IPS DF 4.7 (cell line): ENCODE results near the gene GALNT14.
"Not testable (repeated sequence)": the region's sequence is repeated elsewhere in the genome, so short reads cannot be mapped to it uniquely, and the experiment has no call there.

ENCODE experiments used
- DNase-seq: peaks from one replicate; pipeline ENCODE4 v3.0.0-alpha.2; 2013; ENCODE audit warnings: low spot score; ENCODE audit errors: extremely low read depth

GALNT14 gene

DNA sequence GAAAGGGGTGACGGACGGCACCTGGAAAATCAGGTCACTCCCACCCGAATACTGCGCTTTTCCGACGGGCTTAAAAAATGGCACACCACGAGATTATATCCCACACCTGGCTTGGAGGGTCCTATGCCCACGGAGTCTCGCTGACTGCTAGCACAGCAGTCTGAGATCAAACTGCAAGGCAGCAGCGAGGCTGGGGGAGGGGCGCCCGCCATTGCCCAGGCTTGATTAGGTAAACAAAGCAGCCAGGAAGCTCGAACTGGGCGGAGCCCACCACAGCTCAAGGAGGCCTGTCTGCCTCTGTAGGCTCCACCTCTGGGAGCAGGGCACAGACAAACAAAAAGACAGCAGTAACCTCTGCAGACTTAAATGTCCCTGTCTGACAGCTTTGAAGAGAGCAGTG lies 233.8 kb downstream of the GALNT14 start:
- not testable (repeated sequence) for DNase-seq

DNA sequence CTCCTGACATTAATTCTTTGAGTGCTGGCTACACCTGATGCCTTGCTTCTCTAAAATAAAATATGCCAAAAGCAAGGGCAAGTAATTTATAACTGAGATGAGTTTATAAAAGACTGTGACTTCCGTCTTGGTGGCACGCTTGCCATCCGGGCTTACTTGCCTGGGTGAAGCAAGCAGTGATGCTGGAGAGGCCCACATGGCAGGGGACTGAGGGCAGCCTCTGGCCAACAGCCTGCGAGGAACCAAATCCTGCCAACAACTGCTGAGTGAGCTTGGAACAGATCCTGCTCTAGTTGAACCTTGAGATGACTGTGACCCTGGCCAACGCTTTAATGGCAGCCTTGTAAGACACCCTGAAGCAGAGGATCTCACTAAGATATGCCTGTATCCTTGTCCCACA lies 234.9 kb downstream of the GALNT14 start:
- DNase-seq: no peak

DNA sequence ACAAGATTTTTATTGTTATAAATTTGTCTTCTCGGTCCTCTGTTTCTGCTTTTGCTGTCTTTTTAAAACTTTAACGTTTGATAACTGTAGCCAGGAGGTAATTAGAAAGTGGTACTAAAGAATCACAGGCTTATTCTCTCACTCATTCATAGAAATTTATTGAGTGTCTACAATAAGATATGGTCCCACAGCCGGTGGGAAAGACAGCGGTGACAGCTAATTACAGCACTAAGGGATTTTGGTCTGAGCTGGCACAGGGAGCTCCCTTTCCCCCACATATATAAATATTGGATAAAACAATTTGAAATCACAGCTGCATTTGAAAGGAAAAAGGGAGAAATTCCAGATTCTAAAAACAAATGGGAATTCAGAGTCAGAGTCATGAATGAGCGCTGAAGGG lies 237.9 kb downstream of the GALNT14 start:
- no peak for DNase-seq

DNA sequence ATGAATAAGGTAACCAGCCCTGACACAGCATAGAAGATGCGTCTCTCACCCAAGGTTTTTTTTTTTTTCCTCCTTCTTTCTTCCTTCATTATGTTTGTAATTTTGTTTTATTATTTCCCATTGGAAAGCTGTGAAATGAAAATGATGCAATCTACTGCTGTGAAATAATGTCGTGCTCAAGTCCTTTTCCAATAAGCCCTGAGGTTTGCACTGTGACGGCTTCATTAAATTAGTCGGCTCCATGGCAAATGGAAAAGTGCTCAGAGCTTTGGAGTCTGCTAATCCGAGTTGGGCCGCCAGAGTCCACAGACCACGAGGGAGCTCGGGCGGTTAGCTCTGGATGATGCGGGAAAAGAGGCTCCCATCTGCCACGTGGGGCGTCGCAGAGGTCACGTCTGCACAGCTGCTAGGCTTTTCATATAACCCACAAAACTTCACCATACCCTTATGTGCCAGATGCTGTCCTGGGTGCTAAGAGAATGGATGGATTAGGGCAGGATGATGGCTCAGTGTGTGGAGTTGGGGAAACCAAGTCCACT lies 238.7 kb downstream of the GALNT14 start:
- no peak for DNase-seq

DNA sequence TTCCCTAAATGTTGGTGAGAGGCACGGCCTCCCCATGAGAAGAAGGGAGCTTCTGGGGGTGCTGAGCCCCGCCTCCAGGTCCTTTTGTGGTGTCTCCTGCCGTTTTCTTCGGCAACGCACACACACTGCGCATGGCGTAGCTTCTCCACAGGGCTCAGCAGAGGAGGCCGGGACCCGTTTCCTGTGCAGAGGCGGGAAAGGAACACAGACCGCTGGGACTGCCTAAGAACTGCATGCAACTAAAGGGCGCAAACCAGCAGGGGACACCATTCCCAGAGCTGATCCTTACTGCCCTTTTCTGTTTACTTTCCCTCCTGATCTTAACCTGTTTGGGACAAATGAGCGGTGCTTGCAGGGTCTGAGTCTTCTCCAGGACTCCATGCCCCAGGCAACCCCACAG lies 240.7 kb downstream of the GALNT14 start:
- DNase-seq: no peak

DNA sequence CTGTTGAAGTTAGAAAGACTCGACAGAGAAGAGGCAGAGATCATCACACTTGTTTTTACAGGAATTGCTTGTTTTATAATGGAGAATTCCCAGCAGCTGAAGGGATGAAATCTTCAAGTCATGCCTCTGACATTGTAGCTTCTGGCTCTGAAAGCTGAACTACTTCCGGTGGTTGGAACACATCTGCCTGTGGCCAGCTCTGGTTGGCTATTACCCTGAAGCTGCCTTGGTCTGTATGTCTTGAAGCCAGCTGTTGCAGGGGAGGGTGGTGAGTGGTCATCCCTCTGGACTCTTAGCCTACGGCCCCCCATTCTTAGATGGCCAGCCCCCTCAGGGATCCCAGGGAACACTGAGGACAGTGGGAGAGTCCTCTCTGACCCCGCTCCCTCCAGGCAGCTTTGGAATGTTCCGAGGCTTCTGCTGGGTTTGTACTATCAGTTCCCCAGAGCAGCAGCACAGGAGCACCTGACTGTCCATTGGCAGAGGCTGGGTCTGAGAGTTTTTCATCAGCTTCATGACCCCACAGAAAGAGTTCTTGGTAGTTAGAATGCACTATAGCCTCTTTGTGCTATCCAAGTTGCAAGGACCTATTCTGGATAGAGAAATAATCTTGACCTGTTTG lies 243.6 kb downstream of the GALNT14 start:
- no peak for DNase-seq

DNA sequence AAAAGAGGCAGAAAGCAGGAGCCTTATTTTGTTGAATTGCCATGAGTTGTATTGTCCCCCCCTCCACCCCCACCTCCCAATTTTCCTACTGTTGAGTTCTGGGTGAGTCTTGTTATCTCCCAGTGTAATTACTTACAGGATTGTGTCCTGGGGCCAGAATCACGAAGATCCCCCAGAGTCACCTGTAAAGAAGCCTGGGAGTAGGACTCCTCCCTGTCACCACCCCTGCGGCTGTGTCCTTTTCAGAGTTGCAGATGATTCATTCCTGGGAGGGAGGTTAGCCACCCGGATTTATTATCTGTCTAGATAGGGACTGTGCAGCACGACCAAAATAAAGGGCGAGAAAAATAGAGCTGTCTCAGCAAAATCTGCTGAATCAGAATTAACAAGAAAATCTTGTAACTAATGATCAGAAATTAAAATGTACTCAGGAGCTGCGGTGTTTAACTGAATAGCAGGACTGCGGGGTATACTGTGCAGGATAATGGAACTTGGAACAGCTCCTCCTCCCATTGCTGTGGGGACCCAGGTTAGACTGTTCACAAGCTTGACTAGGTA lies 249.3 kb downstream of the GALNT14 start:
- no peak for DNase-seq

DNA sequence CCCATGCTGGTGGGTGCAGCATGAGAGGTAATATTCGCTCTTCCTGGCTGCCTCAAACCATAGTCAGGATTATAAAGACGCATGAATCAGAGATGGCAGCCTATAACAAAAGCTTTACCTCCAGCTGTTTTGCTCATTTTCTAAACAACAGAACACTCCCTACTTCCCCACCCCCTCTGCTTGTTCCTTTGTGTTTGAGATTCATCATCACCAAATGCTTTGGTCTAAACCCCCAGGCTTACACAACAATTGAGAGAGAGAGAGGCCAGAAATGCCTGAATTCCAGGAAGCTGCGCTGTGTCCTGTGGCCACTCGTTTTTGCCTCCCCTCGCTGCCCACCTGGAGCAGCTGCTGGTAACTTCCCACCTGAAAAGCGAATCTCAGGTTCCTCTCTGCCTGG lies 252.2 kb downstream of the GALNT14 start:
- peak; percentile 51 for DNase-seq

DNA sequence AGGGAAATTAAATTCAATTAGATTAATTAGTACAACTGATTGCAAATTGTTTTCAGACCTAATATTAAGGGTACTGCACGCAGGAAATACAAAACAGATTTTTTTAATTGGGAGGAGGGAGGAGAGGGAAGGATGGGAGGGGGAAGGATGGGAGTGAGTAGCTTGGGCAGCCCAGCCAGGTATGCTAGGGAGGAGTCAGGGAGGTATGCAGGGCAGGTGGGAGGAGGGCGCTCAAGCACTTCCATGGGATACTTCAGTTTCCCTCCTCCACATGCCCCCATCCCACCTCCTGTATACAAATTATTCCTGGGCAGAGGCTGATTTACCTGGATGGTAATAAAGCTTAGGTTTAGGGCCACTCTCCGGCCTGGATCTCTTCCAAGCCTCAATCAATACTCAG lies 254.4 kb downstream of the GALNT14 start:
- DNase-seq: no peak

DNA sequence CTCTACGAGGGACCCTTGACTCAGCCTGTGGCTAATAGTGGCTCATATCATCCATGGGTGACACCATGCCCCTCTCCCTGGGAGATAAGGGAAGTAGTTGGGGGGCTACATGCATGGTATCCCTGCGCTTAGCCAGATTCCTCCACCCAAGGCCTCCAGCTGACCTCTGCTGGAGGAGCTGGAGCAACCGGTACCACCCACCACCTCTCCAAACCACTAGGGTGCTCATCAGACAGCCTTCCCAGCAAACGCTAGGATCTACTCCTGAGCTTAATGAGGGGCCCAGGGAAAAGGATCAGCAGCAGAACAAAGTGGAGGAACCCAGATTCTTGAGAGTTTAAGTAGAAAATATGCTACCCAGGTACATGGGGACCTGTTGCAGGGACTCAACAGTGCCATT lies 255.1 kb downstream of the GALNT14 start:
- DNase-seq: no peak

DNA sequence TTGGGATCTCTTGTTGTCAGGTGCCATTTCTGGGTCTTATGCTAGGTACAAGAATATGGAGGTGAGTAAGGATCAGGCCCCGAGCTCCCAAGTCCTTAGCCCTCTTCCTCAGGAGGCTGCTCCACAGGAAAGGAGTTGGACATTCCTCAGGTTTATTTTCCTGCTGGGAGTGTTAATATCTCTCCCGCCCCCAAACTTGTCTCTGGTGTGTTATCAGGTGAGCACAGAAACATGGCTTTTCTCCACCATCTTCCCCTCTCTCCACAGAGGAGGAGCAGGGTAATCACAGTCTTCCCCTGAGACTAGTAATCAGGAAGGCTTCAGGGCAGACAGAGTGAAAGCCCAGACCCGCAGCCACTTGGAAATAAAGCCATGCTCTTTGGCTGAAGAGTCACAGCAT lies 257.7 kb downstream of the GALNT14 start:
- no peak for DNase-seq

DNA sequence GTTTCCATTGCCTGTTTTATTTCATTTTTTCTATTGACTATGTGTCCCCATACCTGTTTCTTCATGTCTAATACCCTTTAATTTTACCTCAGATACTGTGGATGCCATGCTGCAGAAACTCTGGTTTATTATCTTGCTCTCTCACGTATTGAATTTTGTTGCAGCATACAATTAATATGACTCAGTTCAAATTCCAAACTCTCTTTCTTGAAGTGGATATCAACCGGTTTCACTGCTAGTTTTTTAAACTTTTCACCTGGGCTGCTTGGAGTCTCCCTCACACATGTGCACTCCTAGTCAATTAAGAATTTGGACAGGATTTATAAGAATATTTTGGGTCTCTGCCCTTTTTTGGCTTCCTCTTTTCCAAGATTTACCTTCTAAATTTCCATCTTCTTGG lies 260.4 kb downstream of the GALNT14 start:
- no peak for DNase-seq

DNA sequence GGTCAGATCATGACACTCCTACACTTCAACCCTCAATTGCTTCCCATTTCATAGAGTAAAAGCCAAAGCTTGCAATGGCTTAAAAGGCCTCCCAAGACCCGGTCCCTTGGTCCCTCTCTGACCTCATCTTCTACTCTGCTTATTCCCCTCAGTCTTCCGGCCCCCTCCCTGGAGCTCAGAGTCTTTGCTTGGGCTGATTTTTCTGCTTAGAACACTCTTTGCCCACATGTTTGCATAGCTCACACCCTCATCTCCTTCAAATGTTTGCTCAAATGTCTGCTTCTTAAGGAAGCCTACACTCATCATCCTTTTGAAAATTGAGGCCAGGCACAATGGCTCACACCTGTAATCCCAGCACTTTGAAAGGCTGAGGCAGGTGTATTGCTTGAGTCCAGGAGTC lies 265.4 kb downstream of the GALNT14 start:
- DNase-seq: no peak

DNA sequence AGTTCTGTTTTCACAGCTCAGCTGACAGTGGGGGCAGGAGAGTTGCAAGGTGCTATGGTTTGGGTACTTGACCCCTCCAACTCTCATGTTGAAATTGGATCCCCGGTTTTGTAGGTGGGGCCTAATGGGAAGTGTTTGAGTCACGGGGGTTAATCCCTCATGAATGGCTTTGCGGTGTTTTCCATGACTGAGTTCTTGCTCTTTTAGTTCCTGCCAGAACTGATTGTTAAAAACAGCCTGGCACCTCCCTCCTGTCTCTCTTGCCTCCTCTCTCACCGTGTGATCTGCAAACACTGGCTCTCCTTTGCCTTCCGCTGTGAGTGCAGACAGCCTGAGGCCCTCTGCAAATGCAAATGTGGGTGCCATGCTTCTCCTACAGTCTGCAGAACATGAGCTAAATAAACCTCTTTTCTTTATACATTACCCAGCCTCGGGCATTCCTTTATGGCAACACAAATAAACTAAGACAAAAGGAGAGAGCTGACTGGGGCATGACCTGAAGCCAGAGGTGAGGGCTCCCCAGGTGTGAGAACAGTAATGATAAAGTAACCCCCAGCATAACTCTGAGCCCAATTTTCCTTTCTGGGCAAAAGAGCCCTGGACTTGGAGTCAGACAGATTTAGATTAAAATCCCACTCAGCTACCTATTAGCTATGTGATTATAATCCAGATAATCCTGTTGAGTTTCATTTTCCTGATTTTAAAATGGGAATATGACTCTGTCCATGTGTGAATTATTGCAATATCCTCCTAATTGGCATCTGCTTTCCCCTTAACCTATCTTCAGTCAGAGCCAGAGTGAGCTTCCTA lies 266.1 kb downstream of the GALNT14 start:
- DNase-seq: no peak

DNA sequence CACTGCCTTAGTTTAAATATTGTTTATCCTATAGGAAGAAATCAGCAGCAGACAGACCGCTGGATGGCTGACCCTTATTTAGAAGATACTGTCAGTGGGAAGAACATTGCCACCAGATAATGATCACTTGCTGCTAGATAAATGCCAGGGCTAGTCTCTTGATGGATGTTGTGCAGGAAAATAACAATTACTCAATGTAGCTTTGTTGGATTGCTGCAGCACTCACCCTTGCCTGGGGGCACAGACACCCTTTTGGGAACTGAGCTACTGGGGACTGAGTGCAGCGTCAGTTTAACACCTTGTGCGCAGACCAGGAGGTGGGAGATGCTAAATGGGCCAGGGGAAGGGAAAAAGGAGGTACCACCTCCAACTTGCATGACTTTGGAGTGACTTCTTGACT lies 266.8 kb downstream of the GALNT14 start:
- no peak for DNase-seq

DNA sequence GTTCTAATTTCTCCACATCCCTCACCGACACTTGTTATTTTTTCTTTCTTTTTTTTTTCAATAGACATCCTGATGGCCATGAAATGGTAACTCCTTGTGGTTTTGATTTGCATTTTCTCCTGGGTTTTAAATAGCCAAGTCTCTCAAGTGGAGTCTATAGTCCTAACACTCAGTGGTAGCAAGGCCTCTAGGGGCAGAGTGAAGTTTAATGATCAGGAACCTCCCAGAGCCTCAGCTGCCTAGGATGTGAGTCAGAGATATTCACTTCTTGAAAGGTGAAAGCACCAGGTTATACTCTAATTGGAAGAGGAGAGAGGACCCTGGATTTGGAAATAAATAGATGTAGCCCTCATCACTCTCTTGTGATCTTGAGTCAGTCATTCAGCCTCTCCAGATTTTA lies 268.3 kb downstream of the GALNT14 start:
- no peak for DNase-seq

DNA sequence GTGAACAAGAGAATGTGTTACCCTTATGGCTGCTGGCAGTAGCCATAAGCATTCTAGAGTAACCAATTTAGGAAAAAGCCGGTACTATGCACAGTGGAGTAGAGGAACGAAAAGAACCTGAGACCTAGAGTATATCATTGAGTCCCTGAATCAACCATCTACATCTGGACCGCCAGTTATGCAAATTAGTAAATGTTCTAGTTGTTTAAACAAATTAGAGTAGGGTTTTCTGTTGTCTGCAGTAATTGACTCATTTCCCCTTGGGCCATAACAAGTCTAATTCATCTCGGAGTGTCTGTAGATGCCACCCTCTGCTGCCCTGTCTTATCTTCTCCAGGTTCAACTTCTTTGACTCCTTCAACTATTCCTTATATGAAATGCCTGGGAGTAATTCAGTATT lies 270.9 kb downstream of the GALNT14 start:
- no peak for DNase-seq

DNA sequence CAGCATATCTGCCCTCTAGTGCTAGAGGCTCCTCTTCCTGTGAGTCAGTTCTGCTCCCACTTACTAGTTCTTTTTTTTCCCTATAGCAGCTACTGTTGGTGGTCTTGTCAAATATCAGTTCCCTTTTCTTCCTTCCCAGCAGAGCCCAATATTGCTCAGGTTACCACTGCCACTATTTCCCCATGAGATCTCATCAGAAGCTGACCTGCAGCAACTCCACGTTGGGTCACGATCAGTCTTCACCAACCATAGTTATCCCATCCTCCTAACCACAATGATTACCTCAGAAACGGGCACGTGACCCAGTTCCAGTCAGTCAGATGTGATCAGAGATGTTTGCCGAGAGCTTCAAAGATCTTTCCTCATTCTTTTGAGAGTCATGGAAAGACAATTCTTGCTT lies 271.3 kb downstream of the GALNT14 start:
- no peak for DNase-seq

DNA sequence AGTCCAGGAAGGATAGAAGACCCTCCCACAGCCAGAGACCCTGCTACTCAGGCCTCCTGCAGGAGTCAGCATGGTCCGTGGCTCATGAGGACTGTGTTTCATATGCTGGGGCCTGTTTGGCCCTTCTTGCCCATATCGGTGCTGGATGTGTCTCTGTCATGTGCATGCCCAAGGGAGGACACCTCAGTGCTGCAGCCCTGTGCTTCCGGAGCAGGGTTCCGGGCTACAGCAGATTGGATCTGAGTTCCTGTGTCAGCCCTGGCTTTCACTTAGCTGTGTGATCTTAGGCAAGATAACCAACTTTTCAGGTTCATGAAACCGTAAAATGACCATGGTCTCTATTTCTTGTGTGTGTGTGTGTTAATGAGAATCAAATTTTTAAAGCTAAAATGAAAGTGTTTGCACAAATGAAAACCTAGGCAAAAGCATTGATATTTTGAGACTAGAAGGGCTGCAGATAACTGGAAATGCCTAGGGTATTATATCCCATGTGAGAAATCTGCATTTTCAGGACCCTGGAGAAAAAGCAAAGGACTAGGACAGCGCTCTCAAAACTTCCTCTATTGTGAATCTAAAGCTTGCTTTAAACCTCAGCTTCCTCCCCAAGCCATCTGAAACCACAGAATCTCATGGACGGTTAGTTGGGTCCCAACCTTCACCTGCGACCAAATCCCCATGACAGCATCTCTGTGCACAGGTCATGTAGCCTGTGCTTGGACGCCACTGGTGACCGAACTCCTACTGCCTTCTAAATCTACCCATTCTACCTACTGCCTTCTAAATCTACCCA lies 272.2 kb downstream of the GALNT14 start:
- no peak for DNase-seq

DNA sequence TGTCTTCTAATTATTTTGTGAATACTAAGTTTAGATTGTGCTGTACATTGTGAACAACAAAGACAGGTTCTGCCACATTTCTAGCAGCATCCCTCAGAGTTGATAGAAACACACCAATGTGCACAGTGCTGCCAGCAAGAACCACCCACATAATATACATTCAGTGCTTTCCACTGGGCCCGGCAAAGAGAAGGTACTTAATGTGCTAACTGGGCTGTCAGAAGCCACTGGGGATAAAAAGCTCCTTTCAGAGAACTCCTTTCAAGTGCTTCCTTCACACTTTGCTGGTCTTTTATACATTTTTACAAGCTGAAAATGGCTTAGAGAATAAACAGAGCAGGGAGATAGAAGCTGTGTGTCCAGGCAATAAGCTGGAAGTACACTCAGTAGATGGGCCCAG lies 273.0 kb downstream of the GALNT14 start:
- DNase-seq: no peak

DNA sequence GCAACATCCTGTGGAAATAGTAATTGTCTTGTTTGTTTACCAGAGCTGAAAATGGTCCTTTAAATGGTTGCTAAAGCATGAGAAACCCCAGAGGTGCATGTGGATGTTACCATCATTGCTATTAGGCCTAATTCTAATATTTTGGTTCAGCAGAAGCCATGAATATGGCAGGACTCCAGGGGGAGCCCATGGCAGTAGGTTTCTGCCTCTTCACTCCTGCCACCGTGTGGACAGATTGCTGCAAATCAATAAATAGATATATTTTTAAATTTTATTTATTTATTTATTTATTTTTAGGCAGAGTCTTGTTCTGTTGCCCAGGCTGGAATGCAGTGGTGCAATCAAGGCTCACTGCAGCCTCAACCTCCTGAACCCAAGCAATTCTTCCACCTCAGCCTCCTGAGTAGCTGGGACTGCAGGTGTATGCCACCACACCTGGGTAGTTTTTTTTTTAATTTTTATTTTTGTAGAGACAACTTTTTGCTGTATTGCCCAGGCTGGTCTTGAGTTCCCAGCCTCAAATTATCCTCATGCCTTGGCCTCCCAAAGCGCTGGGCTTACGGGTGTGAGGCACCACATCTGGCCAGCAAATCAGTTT lies 276.1 kb downstream of the GALNT14 start:
- no peak for DNase-seq
